Measurements from ENCODE around the gene FARSB.

DNA sequence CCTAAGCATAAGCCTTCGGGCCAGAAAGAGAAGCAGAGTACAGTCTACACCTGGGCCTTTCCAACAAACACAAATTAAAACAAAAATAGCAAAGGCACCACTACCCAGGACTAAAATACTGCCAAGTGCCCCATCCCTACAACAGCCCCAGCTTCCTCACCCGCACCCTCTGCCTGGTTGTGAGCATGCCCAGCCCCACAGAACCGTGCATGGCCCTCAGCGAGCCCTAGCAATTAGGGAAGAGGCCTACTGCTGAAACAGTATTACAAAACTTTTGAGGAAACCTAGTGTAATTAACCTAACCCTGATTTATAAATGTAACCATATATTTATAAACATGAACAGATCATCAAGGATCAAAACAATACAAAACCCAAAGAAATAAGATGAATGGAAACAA, 44.2 kb downstream of the FARSB start:
- TF ChIP-seq EZH2phosphoT487 (IDR thresholded peaks at IDR 0.05; ENCODE audit: borderline replicate concordance, low read length) (no peak), EZH2 (IDR thresholded peaks at IDR 0.05; ENCODE audit: low read length, unreplicated experiment) (no peak)
- TF ChIP-seq, protein P1, sequence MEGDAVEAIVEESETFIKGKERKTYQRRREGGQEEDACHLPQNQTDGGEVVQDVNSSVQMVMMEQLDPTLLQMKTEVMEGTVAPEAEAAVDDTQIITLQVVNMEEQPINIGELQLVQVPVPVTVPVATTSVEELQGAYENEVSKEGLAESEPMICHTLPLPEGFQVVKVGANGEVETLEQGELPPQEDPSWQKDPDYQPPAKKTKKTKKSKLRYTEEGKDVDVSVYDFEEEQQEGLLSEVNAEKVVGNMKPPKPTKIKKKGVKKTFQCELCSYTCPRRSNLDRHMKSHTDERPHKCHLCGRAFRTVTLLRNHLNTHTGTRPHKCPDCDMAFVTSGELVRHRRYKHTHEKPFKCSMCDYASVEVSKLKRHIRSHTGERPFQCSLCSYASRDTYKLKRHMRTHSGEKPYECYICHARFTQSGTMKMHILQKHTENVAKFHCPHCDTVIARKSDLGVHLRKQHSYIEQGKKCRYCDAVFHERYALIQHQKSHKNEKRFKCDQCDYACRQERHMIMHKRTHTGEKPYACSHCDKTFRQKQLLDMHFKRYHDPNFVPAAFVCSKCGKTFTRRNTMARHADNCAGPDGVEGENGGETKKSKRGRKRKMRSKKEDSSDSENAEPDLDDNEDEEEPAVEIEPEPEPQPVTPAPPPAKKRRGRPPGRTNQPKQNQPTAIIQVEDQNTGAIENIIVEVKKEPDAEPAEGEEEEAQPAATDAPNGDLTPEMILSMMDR (conservative IDR thresholded peaks at IDR 0.05; ENCODE audit: low read depth, low read length) = no peak
